Measurements from ENCODE around the gene MAB21L4. TPM values are rescaled to one million over a fixed set of nuclear protein-coding genes. Genes with fewer than 3 reads are reported as not detected.

Gene MAB21L4
- total and polyA plus RNA-seq, 2 experiments from 2014 or later, result not detected

DNA sequence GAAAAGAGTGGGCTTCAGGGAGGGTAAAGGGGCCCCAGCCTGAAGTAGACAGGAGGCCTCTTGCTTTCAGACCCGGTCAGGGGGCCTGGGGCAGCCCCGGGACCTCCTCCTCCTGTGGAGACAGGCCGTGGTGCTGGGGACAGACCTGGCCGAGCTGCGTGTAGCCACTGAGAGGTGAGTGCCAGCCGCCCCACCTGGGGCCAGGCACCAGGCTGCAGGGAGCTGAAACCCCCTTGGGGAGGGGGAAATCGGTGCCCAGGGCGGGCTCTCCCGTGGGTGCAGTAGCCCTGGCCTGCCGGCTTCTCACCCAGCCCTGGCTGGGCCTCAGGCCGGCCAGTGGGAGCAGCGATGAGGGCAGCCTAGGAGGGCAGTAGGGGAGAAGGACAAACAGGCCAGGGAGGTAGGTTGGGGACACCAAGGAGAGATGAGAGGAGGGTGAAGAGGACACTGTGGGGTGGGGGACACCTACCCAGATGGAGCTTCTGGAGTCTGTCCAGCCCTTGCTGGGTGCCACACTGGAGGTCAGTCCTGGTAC lies 34.2 kb upstream of the MAB21L4 start:
- no peaks in the 10 kb centered on the region for H3K36me3 ChIP-seq (ENCODE audit: insufficient read depth)
- no peaks in the 10 kb centered on the region for H3F3A ChIP-seq (replicated peaks; ENCODE audit: low read depth)
- H3K79me2 ChIP-seq (replicated peaks; ENCODE audit: insufficient read depth), result no peaks in the 10 kb centered on the region
- H3K4me3 Mint-ChIP-seq, result no peak overlapping the region
- H3K4me1 Mint-ChIP-seq, result no peaks in the 10 kb centered on the region
- no peaks in the 10 kb centered on the region for H3K27me3 ChIP-seq (ENCODE audit: insufficient read depth)
- H3K9me2 ChIP-seq (ENCODE audit: insufficient read depth), result no peaks in the 10 kb centered on the region
- H4K20me1 ChIP-seq (replicated peaks; ENCODE audit: insufficient read depth), result no peaks in the 10 kb centered on the region
- H3K27ac ChIP-seq (ENCODE audit: low read depth), result no peak overlapping the region
- no peak overlapping the region for H2AFZ ChIP-seq
- ATAC-seq (no peak), DNase-seq (ENCODE audit: low spot score) (no peak)
- H3K9me3 Mint-ChIP-seq, result no peaks in the 10 kb centered on the region; the same call in 2 of the 3 replicates
- no peak overlapping the region for H3K4me2 ChIP-seq
- TF ChIP-seq, protein P1, sequence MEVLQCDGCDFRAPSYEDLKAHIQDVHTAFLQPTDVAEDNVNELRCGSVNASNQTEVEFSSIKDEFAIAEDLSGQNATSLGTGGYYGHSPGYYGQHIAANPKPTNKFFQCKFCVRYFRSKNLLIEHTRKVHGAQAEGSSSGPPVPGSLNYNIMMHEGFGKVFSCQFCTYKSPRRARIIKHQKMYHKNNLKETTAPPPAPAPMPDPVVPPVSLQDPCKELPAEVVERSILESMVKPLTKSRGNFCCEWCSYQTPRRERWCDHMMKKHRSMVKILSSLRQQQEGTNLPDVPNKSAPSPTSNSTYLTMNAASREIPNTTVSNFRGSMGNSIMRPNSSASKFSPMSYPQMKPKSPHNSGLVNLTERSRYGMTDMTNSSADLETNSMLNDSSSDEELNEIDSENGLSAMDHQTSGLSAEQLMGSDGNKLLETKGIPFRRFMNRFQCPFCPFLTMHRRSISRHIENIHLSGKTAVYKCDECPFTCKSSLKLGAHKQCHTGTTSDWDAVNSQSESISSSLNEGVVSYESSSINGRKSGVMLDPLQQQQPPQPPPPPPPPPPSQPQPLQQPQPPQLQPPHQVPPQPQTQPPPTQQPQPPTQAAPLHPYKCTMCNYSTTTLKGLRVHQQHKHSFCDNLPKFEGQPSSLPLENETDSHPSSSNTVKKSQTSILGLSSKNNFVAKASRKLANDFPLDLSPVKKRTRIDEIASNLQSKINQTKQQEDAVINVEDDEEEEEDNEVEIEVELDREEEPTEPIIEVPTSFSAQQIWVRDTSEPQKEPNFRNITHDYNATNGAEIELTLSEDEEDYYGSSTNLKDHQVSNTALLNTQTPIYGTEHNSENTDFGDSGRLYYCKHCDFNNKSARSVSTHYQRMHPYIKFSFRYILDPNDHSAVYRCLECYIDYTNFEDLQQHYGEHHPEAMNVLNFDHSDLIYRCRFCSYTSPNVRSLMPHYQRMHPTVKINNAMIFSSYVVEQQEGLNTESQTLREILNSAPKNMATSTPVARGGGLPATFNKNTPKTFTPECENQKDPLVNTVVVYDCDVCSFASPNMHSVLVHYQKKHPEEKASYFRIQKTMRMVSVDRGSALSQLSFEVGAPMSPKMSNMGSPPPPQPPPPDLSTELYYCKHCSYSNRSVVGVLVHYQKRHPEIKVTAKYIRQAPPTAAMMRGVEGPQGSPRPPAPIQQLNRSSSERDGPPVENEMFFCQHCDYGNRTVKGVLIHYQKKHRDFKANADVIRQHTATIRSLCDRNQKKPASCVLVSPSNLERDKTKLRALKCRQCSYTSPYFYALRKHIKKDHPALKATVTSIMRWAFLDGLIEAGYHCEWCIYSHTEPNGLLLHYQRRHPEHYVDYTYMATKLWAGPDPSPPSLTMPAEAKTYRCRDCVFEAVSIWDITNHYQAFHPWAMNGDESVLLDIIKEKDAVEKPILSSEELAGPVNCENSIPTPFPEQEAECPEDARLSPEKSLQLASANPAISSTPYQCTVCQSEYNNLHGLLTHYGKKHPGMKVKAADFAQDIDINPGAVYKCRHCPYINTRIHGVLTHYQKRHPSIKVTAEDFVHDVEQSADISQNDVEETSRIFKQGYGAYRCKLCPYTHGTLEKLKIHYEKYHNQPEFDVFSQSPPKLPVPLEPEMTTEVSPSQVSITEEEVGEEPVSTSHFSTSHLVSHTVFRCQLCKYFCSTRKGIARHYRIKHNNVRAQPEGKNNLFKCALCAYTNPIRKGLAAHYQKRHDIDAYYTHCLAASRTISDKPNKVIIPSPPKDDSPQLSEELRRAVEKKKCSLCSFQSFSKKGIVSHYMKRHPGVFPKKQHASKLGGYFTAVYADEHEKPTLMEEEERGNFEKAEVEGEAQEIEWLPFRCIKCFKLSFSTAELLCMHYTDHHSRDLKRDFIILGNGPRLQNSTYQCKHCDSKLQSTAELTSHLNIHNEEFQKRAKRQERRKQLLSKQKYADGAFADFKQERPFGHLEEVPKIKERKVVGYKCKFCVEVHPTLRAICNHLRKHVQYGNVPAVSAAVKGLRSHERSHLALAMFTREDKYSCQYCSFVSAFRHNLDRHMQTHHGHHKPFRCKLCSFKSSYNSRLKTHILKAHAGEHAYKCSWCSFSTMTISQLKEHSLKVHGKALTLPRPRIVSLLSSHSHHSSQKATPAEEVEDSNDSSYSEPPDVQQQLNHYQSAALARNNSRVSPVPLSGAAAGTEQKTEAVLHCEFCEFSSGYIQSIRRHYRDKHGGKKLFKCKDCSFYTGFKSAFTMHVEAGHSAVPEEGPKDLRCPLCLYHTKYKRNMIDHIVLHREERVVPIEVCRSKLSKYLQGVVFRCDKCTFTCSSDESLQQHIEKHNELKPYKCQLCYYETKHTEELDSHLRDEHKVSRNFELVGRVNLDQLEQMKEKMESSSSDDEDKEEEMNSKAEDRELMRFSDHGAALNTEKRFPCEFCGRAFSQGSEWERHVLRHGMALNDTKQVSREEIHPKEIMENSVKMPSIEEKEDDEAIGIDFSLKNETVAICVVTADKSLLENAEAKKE (CRISPR knock-in tag; IDR thresholded peaks at IDR 0.05), result no peak
- TF ChIP-seq ZNF114 (CRISPR knock-in tag; IDR thresholded peaks at IDR 0.05) (no peak), NANOG (IDR thresholded peaks at IDR 0.05; ENCODE audit: borderline replicate concordance) (no peak), STAT1 (IDR thresholded peaks at IDR 0.05; ENCODE audit: unreplicated experiment) (no peak), POLR2AphosphoS5 (IDR thresholded peaks at IDR 0.05; ENCODE audit: low read depth) (no peak), EZH2 (IDR thresholded peaks at IDR 0.05; ENCODE audit: low read depth, unreplicated experiment) (no peak), CREB1 (CRISPR knock-in tag; IDR thresholded peaks at IDR 0.05; ENCODE audit: low read depth) (no peak), JUNB (IDR thresholded peaks at IDR 0.05; ENCODE audit: unreplicated experiment) (no peak), ZNF331 (CRISPR knock-in tag; IDR thresholded peaks at IDR 0.05; ENCODE audit: low read depth) (no peak), EZH2phosphoT487 (IDR thresholded peaks at IDR 0.05; ENCODE audit: unreplicated experiment) (no peak)
- TF ChIP-seq, protein P2, sequence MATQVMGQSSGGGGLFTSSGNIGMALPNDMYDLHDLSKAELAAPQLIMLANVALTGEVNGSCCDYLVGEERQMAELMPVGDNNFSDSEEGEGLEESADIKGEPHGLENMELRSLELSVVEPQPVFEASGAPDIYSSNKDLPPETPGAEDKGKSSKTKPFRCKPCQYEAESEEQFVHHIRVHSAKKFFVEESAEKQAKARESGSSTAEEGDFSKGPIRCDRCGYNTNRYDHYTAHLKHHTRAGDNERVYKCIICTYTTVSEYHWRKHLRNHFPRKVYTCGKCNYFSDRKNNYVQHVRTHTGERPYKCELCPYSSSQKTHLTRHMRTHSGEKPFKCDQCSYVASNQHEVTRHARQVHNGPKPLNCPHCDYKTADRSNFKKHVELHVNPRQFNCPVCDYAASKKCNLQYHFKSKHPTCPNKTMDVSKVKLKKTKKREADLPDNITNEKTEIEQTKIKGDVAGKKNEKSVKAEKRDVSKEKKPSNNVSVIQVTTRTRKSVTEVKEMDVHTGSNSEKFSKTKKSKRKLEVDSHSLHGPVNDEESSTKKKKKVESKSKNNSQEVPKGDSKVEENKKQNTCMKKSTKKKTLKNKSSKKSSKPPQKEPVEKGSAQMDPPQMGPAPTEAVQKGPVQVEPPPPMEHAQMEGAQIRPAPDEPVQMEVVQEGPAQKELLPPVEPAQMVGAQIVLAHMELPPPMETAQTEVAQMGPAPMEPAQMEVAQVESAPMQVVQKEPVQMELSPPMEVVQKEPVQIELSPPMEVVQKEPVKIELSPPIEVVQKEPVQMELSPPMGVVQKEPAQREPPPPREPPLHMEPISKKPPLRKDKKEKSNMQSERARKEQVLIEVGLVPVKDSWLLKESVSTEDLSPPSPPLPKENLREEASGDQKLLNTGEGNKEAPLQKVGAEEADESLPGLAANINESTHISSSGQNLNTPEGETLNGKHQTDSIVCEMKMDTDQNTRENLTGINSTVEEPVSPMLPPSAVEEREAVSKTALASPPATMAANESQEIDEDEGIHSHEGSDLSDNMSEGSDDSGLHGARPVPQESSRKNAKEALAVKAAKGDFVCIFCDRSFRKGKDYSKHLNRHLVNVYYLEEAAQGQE (IDR thresholded peaks at IDR 0.05; ENCODE audit: unreplicated experiment), result no peak
- TF ChIP-seq, protein P3, sequence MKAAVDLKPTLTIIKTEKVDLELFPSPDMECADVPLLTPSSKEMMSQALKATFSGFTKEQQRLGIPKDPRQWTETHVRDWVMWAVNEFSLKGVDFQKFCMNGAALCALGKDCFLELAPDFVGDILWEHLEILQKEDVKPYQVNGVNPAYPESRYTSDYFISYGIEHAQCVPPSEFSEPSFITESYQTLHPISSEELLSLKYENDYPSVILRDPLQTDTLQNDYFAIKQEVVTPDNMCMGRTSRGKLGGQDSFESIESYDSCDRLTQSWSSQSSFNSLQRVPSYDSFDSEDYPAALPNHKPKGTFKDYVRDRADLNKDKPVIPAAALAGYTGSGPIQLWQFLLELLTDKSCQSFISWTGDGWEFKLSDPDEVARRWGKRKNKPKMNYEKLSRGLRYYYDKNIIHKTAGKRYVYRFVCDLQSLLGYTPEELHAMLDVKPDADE (IDR thresholded peaks at IDR 0.05), result no peak
- TF ChIP-seq, protein P4, sequence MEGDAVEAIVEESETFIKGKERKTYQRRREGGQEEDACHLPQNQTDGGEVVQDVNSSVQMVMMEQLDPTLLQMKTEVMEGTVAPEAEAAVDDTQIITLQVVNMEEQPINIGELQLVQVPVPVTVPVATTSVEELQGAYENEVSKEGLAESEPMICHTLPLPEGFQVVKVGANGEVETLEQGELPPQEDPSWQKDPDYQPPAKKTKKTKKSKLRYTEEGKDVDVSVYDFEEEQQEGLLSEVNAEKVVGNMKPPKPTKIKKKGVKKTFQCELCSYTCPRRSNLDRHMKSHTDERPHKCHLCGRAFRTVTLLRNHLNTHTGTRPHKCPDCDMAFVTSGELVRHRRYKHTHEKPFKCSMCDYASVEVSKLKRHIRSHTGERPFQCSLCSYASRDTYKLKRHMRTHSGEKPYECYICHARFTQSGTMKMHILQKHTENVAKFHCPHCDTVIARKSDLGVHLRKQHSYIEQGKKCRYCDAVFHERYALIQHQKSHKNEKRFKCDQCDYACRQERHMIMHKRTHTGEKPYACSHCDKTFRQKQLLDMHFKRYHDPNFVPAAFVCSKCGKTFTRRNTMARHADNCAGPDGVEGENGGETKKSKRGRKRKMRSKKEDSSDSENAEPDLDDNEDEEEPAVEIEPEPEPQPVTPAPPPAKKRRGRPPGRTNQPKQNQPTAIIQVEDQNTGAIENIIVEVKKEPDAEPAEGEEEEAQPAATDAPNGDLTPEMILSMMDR (conservative IDR thresholded peaks at IDR 0.05; ENCODE audit: low read depth in 2 of 2), result no peak
- peaks cover 4% of the 10 kb centered on the region for H3K27me3 Mint-ChIP-seq (ENCODE audit: insufficient read depth, low read depth, poor library complexity)
- H3K4me3 ChIP-seq, result no peak overlapping the region
- H3K27ac Mint-ChIP-seq, result no peak overlapping the region
- no peaks in the 10 kb centered on the region for H3K4me1 ChIP-seq (ENCODE audit: insufficient read depth)
- H3K36me3 Mint-ChIP-seq (ENCODE audit: low read depth), result no peaks in the 10 kb centered on the region

Measured in GM23338 (cell line).